IMR-90 (cell line): ENCODE data around the gene KCNJ4.

Source experiments
- BHLHE40 ChIP-seq: fragments of 150-350 bp; IDR thresholded peaks from 2 replicates; pipeline ENCODE4 v1.6.1; 2016; ENCODE audit warnings: mild to moderate bottlenecking, low read depth, low read length
- CEBPB ChIP-seq: IDR thresholded peaks from 2 replicates; pipeline ENCODE4 v1.6.1; 2012; ENCODE audit warnings: low read depth, low read length, improper control_type of control experiment
- CHD1 ChIP-seq: IDR thresholded peaks from 2 replicates; pipeline ENCODE4 v1.6.1; 2012; ENCODE audit warnings: low read depth, low read length, improper control_type of control experiment
- MAZ ChIP-seq: IDR thresholded peaks from 2 replicates; pipeline ENCODE4 v1.6.1; 2012; ENCODE audit warnings: low read depth, mild to moderate bottlenecking, low read length, improper control_type of control experiment, moderate library complexity, borderline replicate concordance
- MXI1 ChIP-seq: IDR thresholded peaks from 2 replicates; pipeline ENCODE4 v1.6.1; 2012; ENCODE audit warnings: low read depth, mild to moderate bottlenecking, low read length, moderate library complexity, borderline replicate concordance
- POLR2A ChIP-seq: IDR thresholded peaks from 2 replicates; pipeline ENCODE4 v1.6.1; 2012; ENCODE audit warnings: mild to moderate bottlenecking, low read depth, low read length
- RAD21 ChIP-seq: IDR thresholded peaks from 2 replicates; pipeline ENCODE4 v1.6.1; 2012; ENCODE audit warnings: low read length, improper control_type of control experiment
- SMC3 ChIP-seq: fragments of 150-350 bp; IDR thresholded peaks from 2 replicates; pipeline ENCODE4 v1.6.1; 2016; ENCODE audit warnings: low read depth, mild to moderate bottlenecking, antibody characterized with exemption, low read length, moderate library complexity
- TF ChIP-seq, protein P1 (sequence below): conservative IDR thresholded peaks from 2 replicates; pipeline ENCODE4 v1.5.1; 2012; ENCODE audit warnings: mild to moderate bottlenecking, low read depth, low read length, improper control_type of control experiment
- TF ChIP-seq, protein P2 (sequence below): fragments of 150-350 bp; IDR thresholded peaks from 2 replicates; pipeline ENCODE4 v1.6.1; 2017; ENCODE audit warnings: mild to moderate bottlenecking, antibody characterized with exemption, low read length, low read depth
- TF ChIP-seq, protein P3 (sequence below): fragments of 150-350 bp; IDR thresholded peaks from 2 replicates; pipeline ENCODE4 v1.6.1; 2016; ENCODE audit warnings: low read depth, mild to moderate bottlenecking, low read length, moderate library complexity, borderline replicate concordance

DNA sequence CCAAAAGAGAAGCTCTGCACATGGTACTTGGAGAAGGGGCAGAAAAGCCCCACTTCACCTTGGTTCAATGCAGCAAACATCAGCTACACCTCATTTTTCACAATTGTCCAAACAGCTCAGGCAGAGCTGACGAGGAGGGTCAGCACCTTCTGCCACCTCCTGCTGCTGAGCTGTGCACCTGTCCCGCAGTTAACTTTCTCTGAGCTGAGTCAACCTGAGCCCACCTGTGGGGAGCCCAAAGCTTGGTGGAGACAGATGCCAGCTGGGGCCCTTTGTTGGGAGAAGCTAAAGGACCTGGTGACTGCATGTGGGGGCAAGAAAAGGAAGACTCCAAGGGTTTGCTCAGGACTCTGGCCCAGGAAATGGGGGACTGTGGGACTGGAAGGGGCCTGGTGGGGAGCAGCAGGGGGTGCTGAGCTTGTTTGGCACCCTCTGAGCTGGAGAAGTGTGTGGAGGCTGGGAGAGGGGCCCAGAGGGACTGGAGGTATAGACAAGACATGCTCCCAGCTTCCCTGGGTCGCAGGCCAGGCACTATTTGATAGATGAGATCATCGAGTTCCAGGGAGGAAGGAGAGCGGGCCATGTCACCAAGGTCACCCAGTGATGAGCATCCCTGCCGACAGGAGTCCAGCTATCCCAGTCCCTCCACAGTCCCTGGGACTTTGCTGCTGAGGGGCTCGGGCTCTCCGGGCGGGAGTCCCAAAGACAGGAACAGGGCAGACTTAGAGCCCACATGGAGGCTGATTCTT lies 53.5 kb downstream of the KCNJ4 start:
- TF ChIP-seq, protein P1, sequence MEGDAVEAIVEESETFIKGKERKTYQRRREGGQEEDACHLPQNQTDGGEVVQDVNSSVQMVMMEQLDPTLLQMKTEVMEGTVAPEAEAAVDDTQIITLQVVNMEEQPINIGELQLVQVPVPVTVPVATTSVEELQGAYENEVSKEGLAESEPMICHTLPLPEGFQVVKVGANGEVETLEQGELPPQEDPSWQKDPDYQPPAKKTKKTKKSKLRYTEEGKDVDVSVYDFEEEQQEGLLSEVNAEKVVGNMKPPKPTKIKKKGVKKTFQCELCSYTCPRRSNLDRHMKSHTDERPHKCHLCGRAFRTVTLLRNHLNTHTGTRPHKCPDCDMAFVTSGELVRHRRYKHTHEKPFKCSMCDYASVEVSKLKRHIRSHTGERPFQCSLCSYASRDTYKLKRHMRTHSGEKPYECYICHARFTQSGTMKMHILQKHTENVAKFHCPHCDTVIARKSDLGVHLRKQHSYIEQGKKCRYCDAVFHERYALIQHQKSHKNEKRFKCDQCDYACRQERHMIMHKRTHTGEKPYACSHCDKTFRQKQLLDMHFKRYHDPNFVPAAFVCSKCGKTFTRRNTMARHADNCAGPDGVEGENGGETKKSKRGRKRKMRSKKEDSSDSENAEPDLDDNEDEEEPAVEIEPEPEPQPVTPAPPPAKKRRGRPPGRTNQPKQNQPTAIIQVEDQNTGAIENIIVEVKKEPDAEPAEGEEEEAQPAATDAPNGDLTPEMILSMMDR: no peak
- TF ChIP-seq POLR2A (no peak), MAZ (no peak), SMC3 (no peak), CEBPB (no peak), RAD21 (no peak), BHLHE40 (no peak), CHD1 (no peak), MXI1 (no peak)
- TF ChIP-seq, protein P2, sequence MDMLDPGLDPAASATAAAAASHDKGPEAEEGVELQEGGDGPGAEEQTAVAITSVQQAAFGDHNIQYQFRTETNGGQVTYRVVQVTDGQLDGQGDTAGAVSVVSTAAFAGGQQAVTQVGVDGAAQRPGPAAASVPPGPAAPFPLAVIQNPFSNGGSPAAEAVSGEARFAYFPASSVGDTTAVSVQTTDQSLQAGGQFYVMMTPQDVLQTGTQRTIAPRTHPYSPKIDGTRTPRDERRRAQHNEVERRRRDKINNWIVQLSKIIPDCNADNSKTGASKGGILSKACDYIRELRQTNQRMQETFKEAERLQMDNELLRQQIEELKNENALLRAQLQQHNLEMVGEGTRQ: no peak
- TF ChIP-seq, protein P3, sequence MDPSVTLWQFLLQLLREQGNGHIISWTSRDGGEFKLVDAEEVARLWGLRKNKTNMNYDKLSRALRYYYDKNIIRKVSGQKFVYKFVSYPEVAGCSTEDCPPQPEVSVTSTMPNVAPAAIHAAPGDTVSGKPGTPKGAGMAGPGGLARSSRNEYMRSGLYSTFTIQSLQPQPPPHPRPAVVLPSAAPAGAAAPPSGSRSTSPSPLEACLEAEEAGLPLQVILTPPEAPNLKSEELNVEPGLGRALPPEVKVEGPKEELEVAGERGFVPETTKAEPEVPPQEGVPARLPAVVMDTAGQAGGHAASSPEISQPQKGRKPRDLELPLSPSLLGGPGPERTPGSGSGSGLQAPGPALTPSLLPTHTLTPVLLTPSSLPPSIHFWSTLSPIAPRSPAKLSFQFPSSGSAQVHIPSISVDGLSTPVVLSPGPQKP: no peak
